ENCODE results near the gene NAA35.

DNA sequence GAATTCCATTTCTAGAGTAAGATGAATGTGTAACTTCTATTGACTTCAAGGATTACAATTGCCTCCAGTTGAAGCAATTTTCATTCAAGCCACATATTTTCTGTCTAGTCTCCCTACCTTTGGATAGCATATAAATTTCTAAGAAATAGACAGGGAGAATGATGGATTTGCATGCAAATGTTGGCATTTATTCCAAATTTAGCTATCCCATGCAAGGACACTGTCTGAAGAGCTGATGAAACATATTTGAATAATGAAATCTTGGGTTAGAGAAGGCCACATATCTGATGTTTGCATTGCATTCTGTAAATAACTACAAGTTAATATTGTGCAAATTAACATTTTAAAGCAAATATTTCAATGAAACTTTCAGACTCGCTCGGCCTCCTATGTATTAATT is 36.0 kb upstream of the NAA35 start:
- TF ChIP-seq, protein P1, sequence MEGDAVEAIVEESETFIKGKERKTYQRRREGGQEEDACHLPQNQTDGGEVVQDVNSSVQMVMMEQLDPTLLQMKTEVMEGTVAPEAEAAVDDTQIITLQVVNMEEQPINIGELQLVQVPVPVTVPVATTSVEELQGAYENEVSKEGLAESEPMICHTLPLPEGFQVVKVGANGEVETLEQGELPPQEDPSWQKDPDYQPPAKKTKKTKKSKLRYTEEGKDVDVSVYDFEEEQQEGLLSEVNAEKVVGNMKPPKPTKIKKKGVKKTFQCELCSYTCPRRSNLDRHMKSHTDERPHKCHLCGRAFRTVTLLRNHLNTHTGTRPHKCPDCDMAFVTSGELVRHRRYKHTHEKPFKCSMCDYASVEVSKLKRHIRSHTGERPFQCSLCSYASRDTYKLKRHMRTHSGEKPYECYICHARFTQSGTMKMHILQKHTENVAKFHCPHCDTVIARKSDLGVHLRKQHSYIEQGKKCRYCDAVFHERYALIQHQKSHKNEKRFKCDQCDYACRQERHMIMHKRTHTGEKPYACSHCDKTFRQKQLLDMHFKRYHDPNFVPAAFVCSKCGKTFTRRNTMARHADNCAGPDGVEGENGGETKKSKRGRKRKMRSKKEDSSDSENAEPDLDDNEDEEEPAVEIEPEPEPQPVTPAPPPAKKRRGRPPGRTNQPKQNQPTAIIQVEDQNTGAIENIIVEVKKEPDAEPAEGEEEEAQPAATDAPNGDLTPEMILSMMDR (IDR thresholded peaks at IDR 0.05) = no peak
- no peak for TF ChIP-seq POLR2AphosphoS5 (IDR thresholded peaks at IDR 0.05)
- TF ChIP-seq POLR2A (IDR thresholded peaks at IDR 0.05) = no peak

Data from breast epithelium (tissue), 3 donors.